GM19193 (cell line): Measurements from ENCODE around the gene HHAT.

Experiments used
- POLR2A ChIP-seq: IDR thresholded peaks from 4 replicates; pipeline ENCODE4 v1.6.1; 2011; ENCODE audit not compliant: insufficient read depth, insufficient read length; ENCODE audit errors: extremely low read depth

The HHAT gene

DNA sequence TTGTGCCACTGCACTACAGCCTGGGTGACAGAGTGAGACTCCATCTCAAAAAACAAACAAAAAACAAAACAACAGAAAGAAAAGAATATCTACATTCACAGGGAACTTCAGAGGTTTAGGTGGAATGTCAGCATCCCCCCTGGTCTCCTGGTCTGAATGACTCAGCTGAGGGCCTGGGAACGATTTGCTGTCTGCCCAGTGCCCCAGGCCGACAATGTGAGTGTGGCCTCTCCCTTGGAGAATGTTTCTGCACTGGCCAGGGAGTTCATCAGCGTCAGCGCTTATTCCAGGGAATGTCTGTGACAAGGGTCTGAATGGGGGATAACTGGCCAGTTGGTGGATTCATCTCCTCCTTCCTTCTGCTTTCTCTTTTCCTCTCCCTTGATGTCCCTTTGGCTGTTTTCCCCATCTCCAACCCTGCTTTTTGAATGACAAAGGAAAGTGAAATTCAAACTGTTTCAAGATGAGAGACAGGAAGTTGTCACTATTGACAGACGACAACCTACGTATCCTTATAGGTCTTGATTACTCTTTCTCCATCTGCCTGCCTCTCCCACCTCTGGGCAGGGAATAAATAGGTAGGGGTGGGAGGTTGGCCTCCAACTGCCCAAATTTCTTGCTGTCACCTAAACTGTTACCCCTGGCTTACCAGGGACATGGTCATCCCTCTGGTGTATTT, 213.1 kb downstream of the HHAT start:
- TF ChIP-seq POLR2A = no peak

GRCh38 chr1:210551899-210552298, 223.2 kb downstream of the HHAT start:
- no peak for TF ChIP-seq POLR2A

DNA sequence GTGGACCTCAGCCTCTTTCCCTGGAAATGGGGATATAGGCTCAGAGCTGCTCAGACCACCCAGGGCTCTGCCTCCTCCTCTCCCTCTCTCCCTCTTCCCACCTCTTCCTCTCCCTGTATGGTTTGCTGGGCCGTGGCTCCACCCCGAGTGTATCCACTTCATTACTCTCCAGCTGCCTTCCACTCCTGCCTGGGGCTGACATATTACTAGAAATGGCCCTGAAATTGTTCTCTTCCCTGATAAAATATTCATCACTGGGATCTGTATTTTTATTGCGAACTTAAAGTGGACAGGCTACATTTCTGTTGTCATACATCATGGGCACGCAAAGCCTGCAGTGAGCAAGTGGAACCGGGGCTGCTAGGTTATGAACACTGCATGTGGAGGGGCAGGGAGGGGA, 225.0 kb downstream of the HHAT start:
- no peak for TF ChIP-seq POLR2A

GRCh38 chr1:210554382-210554781, 225.7 kb downstream of the HHAT start:
- no peak for TF ChIP-seq POLR2A

DNA sequence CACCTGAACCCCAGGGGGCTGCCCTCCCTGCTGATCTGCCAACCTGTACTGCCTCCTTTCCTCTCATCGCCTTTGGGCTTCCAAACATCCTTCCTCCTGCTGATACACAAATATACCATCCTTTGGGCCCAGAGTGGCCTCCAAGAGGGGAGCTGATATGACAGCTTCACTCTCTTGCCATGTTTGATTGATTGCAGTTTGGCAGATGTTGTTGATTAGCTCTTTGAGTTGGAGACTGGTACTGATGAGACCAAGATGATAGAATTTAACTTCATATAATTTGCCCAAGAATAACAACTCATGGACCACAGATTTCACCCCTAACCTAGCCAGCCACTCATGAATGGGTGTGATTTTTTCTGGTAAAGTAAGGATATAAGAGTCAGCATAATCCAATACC, 227.8 kb downstream of the HHAT start:
- TF ChIP-seq POLR2A = no peak

DNA sequence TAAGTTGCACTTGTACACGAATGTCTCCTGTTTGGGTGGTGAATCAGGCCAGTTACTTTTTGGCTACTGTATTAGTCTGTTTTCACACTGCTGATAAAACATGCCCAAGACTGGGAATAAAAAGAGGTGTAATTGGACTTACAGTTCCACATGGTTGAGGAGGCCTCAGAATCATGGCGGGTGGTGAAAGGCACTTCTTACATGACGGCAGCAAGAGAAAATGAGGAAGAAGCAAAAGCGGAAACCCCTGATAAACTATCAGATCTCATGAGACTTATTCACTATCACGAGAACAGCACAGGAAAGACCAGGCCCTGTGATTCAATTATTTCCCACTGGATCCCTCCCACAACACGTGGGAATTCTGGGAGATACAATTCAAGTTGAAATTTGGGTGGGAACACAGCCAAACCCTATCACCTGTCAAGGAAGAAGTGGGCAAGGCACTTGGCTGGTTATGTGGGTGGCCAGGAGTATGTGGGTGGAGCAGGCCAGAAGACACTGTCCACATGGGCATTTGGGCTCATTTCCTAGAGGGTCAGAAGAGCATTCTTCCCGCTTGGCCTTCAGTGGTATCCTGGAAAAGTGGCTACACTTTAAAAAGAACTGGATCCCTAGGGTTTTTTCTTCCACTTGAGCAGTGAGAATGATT, 228.8 kb downstream of the HHAT start:
- TF ChIP-seq POLR2A = no peak

- TF ChIP-seq POLR2A = no peak
Measured at GRCh38 chr1:210558302-210558701, 229.6 kb downstream of the HHAT start.

- no peak for TF ChIP-seq POLR2A
Measured at GRCh38 chr1:210565306-210565705, 236.6 kb downstream of the HHAT start.

- no peak for TF ChIP-seq POLR2A
Measured at GRCh38 chr1:210568631-210569030, 239.9 kb downstream of the HHAT start.

- no peak for TF ChIP-seq POLR2A
Measured at GRCh38 chr1:210570116-210570515, 241.4 kb downstream of the HHAT start.

- TF ChIP-seq POLR2A = no peak
Measured at GRCh38 chr1:210571356-210572284, 242.9 kb downstream of the HHAT start.

GRCh38 chr1:210573141-210573540, 244.4 kb downstream of the HHAT start:
- TF ChIP-seq POLR2A = no peak

DNA sequence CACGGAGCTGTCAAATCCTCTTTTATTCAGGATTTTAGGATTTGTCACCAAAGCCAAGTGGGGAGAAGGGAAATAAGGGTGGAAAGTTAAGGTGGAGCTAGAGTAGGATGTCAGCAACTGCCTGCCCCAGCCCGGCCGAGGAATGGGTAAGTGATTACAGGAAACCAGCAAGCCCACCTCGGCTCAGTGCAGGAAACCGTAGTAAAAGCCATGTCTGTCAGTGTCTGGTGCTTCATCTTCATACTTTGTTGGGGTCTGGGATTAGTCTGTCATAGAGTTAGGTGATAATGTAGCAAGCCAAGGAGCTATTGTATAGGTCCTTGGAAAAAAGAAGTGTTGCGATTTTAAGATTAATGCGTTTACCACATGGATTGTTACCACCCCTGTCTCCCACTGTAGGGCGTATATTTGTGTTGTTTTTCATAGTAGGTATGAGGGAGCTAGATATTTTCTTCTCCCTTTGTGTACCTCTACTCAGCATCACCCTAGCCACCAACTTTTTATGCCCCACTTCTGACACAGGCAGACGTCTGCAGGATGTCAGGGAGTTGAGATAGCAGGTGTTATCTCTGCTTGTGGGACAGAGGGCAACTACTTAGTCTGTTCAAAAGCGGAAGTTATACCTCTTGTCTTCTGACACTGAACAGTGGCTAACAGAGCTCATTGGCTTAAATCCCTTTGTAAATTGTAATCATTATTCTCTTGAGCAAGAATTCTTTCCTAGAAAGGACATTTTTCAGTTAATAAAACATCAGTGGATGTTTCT, 253.7 kb downstream of the HHAT start:
- TF ChIP-seq POLR2A = no peak

DNA sequence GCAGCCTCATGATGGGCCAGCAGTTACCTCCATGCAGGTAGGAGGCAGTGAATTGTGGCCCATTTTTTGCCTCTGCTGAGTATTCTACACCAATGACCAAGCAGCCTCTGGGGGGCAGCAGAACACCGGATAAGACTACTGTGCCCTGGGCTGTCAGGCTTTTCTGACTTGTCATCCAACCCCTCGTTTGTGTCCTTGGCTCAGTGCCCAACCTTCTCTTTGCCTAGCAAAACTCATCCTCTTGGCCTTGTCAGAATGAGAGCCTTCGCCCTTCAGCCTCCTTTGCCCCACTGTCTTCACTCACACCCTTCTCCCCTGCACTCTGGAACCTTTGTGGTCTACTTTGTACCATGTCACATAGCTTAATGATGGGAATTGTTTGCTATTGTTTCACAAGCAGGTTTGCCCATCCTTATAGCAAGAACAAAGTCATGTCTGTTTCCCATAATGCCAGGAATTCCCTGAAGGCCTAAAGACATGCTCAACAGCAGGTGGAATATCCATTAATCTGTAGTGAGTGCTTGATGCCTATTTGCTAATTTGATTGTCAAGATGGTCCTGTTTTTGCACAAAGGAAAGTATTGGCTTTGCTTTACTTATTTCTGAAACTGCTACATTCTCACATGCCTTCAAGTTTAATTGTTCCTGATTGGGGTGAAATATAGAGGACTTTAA, 255.9 kb downstream of the HHAT start:
- TF ChIP-seq POLR2A = no peak

GRCh38 chr1:210586771-210587170, 258.1 kb downstream of the HHAT start:
- TF ChIP-seq POLR2A = no peak

DNA sequence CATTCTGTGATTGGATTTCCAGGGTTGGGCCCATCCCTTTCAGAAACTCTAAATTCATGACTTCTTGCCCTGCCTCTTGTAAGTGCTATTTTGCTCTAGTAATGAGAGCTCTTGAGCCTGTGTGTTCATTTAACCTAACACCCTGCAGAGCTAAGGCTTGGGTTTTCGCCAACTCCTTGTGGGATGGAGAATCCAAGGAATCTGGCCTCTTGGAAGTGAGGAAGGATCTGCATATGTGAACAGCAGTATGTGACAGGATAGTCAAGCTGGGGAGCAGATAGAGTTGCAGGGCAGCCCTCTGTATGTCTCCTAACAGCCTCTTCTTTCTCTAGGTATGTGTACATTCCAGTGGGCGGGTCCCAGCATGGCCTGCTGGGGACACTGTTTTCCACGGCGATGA, 258.9 kb downstream of the HHAT start:
- no peak for TF ChIP-seq POLR2A
